BLaER1 (cell line): ENCODE data around the gene B3GAT1.
A peak's percentile ranks its signal among the peaks of the same experiment; 100 is the strongest.

Experiments used
- H3K27ac ChIP-seq: shearing (Covaris generic); formaldehyde crosslinking; 2 replicates; pipeline ENCODE4 v1.8.1; 2022
- H3K27me3 ChIP-seq: shearing (Covaris generic); formaldehyde crosslinking; 2 replicates; pipeline ENCODE4 v1.8.1; 2022
- H3K36me3 ChIP-seq: shearing (Covaris generic); formaldehyde crosslinking; 2 replicates; pipeline ENCODE4 v1.8.1; 2022
- H3K4me1 ChIP-seq: shearing (Covaris generic); formaldehyde crosslinking; 2 replicates; pipeline ENCODE4 v1.8.1; 2022
- H3K4me2 ChIP-seq: shearing (Covaris generic); formaldehyde crosslinking; 2 replicates; pipeline ENCODE4 v1.8.1; 2022
- H3K4me3 ChIP-seq: shearing (Covaris generic); formaldehyde crosslinking; 2 replicates; pipeline ENCODE4 v1.8.1; 2022
- H3K9ac ChIP-seq: shearing (Covaris generic); formaldehyde crosslinking; 2 replicates; pipeline ENCODE4 v1.8.1; 2022
- H3K9me3 ChIP-seq: shearing (Covaris generic); formaldehyde crosslinking; 2 replicates; pipeline ENCODE4 v1.8.1; 2022
- H4K20me1 ChIP-seq: shearing (Covaris generic); formaldehyde crosslinking; 2 replicates; pipeline ENCODE4 v1.8.1; 2022
- Cebpa-rat ChIP-seq: shearing (Covaris generic); IDR thresholded peaks from 2 replicates; pipeline ENCODE4 v1.8.1; 2022

Gene B3GAT1

DNA sequence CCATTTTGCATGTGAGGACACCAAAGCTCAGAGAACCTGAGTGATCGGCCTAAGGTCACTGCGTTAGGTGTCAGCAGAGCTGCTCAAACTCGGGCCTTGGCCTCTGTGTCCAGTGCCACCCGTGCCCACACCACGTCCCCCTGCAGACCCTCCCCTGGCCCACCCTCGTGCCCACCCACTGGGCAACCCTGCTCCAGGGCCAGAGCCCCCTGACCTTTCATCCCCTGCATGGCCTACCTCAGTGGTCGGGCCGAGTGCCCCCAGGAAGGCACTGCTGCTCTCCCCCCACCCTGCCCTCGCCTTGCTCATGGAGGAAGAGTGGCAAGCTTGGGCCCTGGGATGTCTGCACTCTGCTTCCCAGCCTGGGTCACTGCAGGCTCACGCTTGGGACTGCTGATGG, 17.7 kb downstream of the B3GAT1 start:
- Histone ChIP-seq H3K27me3 (peaks cover 24% of the 10 kb centered on the region), H3K9me3 (no peaks in the 10 kb centered on the region), H3K27ac (no peak overlapping the region), H3K4me3 (no peak overlapping the region), H3K36me3 (no peaks in the 10 kb centered on the region), H4K20me1 (peaks cover 95% of the 10 kb centered on the region), H3K4me1 (peaks cover 34% of the 10 kb centered on the region), H3K9ac (no peak overlapping the region), H3K4me2 (no peak overlapping the region)
- no peak for TF ChIP-seq Cebpa-rat

DNA sequence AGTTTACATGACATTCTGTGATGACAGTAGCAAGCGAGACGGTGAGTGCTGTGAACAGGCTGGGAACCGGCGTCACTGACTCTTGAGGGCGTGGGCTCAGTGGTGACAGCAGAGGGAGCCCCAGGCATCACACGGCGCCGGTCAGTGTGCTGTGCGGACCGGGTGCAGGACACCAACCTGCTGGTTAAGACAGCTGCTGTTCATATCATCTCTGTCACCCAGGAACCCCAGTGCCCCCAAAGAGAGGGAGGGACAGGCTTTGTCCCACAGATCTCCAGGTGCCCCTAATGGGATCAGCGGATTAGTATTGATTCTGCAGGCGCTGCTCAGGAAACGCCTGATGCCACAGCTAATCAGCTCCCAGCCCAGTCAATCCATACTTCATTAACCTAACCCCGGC, 18.4 kb downstream of the B3GAT1 start:
- Histone ChIP-seq H3K4me1 (peaks cover 34% of the 10 kb centered on the region), H3K27ac (no peak overlapping the region), H3K36me3 (no peaks in the 10 kb centered on the region), H3K4me2 (no peak overlapping the region), H4K20me1 (peaks cover 95% of the 10 kb centered on the region), H3K9ac (no peak overlapping the region), H3K9me3 (peaks cover under 1% of the 10 kb centered on the region), H3K27me3 (peaks cover 30% of the 10 kb centered on the region), H3K4me3 (no peak overlapping the region)
- TF ChIP-seq Cebpa-rat = no peak

DNA sequence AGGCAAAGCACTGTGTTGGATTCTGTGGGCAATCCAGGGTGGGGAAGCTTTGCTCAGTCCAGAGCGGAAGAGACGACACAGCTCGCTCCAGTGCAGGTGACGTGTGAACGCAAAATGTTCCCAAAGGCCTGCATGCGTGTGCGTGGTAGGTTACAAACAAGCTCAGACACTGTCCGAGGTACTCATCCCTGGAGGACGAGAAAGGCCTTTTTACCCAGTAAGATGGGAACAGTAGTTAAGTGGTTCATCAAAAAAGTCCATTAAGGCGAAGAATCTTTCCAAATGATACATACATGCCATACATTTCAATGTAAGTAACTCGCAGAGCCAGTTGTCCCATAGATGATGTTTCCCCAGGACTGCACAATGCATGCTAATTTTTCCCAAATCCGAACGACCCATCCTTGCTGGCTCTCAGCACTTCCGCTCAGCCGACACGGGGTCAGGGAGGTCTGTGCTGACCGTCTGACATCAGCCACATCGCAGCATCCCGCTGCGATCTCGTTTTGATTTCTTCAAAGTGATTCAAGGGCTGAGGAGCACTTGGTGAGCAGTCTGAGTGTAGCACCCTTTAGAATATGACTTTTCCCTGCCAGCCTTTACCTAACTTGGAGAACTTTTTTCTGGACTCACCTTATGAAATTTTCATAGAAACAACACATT, 19.0 kb downstream of the B3GAT1 start:
- H3K36me3 ChIP-seq = no peaks in the 10 kb centered on the region
- peaks cover 95% of the 10 kb centered on the region for H4K20me1 ChIP-seq
- H3K9me3 ChIP-seq = peaks cover 4% of the 10 kb centered on the region
- H3K27ac ChIP-seq = no peak overlapping the region
- H3K27me3 ChIP-seq = peaks cover 36% of the 10 kb centered on the region
- no peak for TF ChIP-seq Cebpa-rat
- H3K4me1 ChIP-seq = peaks cover 28% of the 10 kb centered on the region
- H3K4me2 ChIP-seq = no peak overlapping the region
- H3K4me3 ChIP-seq = no peak overlapping the region
- H3K9ac ChIP-seq = no peak overlapping the region

DNA sequence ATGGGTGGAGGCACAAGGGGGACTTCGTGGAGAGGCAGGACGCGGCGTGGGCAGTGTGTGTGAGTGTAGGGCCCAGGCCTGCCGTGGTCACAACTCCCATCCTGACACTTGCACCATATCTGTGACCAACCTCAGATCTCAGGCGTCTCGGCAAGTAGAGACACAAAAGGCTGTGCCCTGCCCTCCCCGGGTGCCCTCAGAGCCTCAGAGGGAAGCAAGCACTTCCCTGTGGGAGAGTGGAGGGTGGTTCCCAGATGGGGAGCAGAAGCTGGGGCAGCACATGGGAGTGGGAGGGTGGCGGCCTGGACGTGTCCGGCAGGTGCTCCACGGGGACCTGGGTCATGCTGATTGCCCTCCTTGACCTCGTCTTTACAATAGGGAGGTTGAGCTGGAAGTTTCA, 20.4 kb downstream of the B3GAT1 start:
- TF ChIP-seq Cebpa-rat = no peak
- Histone ChIP-seq H3K9ac (no peak overlapping the region), H3K27ac (no peak overlapping the region), H3K36me3 (no peaks in the 10 kb centered on the region), H3K9me3 (peaks cover 4% of the 10 kb centered on the region), H3K4me1 (peaks cover 37% of the 10 kb centered on the region), H3K4me2 (no peak overlapping the region), H3K27me3 (peaks cover 45% of the 10 kb centered on the region), H3K4me3 (no peak overlapping the region), H4K20me1 (peaks cover 95% of the 10 kb centered on the region)

GRCh38 chr11:134390706-134391569, 21.1 kb downstream of the B3GAT1 start:
- peak overlapping the region; percentile 58 for H3K4me2 ChIP-seq
- peaks cover 95% of the 10 kb centered on the region for H4K20me1 ChIP-seq
- H3K4me1 ChIP-seq = peaks cover 44% of the 10 kb centered on the region
- peaks cover 51% of the 10 kb centered on the region for H3K27me3 ChIP-seq
- peaks cover 4% of the 10 kb centered on the region for H3K9me3 ChIP-seq
- no peak overlapping the region for H3K9ac ChIP-seq
- H3K4me3 ChIP-seq = no peak overlapping the region
- no peaks in the 10 kb centered on the region for H3K36me3 ChIP-seq
- TF ChIP-seq Cebpa-rat = no peak
- no peak overlapping the region for H3K27ac ChIP-seq

DNA sequence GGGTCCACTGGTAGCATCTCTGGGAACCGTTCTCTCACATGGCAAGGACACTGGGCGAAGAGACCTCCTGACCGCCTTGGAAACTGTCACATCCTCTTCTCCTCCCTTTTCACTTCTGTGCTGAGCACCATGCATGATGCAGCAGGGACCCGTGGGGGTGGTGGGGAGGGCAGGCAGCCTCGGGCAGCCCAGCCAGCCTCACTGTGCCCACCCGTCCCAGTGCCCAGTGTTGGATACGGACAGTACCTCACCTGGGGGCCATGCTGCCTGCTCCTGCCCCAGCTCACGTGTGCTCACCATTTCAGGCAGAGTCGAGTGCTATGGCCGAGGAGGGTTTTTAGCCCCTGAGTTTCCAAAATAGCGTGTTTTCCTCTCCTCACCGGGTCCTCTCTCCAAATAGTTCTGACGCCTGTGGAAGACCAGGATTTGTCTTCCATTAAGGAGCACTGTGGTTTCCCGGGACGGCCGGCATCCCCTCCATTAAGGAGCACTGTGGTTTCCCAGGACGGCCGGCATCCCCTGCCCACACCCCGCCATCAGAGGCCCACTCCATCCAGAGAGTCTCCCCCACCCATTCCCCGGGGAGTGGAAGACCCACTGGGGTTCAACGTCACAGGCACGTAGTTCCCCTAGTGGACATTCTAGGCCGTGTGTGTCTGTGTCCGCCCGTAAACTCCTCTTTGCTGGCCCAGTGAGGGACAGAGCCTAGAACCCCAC, 22.4 kb downstream of the B3GAT1 start:
- Histone ChIP-seq H3K36me3 (no peaks in the 10 kb centered on the region), H3K4me3 (no peak overlapping the region), H3K4me2 (peak overlapping the region; percentile 17), H3K27me3 (peaks cover 65% of the 10 kb centered on the region), H3K4me1 (peaks cover 55% of the 10 kb centered on the region), H3K9ac (no peak overlapping the region), H3K27ac (no peak overlapping the region), H3K9me3 (peaks cover 4% of the 10 kb centered on the region), H4K20me1 (peaks cover 100% of the 10 kb centered on the region)
- TF ChIP-seq Cebpa-rat = no peak

- Histone ChIP-seq H3K27ac (no peak overlapping the region), H3K36me3 (no peaks in the 10 kb centered on the region), H3K4me1 (peaks cover 61% of the 10 kb centered on the region), H3K4me3 (no peak overlapping the region), H3K9me3 (peaks cover 4% of the 10 kb centered on the region), H4K20me1 (peaks cover 100% of the 10 kb centered on the region), H3K9ac (no peak overlapping the region), H3K4me2 (peak overlapping the region; percentile 17; the same call in 1 of the 2 replicates), H3K27me3 (peaks cover 75% of the 10 kb centered on the region)
- no peak for TF ChIP-seq Cebpa-rat
Measured at GRCh38 chr11:134388590-134388989, 23.5 kb downstream of the B3GAT1 start.

DNA sequence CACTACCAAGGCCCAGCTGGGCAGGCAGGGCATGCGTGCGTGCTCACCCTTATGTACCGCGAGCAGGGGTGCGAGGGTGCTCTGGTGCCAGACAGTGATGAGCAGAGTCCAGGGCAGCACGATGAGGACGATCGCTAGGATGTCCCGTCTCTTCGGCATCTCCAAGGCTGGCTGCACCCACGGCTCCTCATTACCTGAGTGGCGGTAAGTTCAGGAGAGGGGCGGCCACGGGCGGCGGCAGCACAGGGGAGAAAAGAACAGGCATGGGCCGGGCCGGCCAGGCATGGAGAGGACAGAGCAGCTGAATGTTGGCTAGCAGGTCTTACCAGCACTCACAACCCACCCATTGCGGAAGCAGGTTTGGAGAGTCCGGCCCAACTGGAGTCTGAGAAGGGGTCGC, 24.5 kb downstream of the B3GAT1 start:
- no peak overlapping the region for H3K27ac ChIP-seq
- H4K20me1 ChIP-seq = peaks cover 100% of the 10 kb centered on the region
- H3K4me3 ChIP-seq = no peak overlapping the region
- no peak overlapping the region for H3K9ac ChIP-seq
- peaks cover 4% of the 10 kb centered on the region for H3K9me3 ChIP-seq
- peak overlapping the region; percentile 74 for H3K4me2 ChIP-seq
- no peak for TF ChIP-seq Cebpa-rat
- peaks cover 61% of the 10 kb centered on the region for H3K4me1 ChIP-seq
- H3K27me3 ChIP-seq = peaks cover 82% of the 10 kb centered on the region
- no peaks in the 10 kb centered on the region for H3K36me3 ChIP-seq

- no peaks in the 10 kb centered on the region for H3K36me3 ChIP-seq
- H3K9me3 ChIP-seq = peaks cover 4% of the 10 kb centered on the region
- no peak overlapping the region for H3K4me3 ChIP-seq
- peaks cover 61% of the 10 kb centered on the region for H3K4me1 ChIP-seq
- TF ChIP-seq Cebpa-rat = no peak
- H3K9ac ChIP-seq = no peak overlapping the region
- H3K4me2 ChIP-seq = peak overlapping the region; percentile 74
- peaks cover 82% of the 10 kb centered on the region for H3K27me3 ChIP-seq
- H4K20me1 ChIP-seq = peaks cover 100% of the 10 kb centered on the region
- no peak overlapping the region for H3K27ac ChIP-seq
Measured at GRCh38 chr11:134386945-134387344, 25.1 kb downstream of the B3GAT1 start.
